B cell (primary cell): ENCODE results near the gene PSTPIP1. TPM values are rescaled to one million over a fixed set of nuclear protein-coding genes. Genes with fewer than 3 reads are reported as not detected.
A peak's percentile ranks its signal among the peaks of the same experiment; 100 is the strongest.

Experiments used
- ATAC-seq: fragments of 200-7000 bp; cut with Tn5 transposase; one replicate; pipeline ENCODE4 v1.10.0; 2021; ENCODE audit warnings: low read depth, mild to moderate bottlenecking, moderate number of reproducible peaks, moderate library complexity
- CTCF ChIA-PET: fragments of 350-600 bp; sonication (Branson Sonifier 250); formaldehyde crosslinking; loops from one replicate; lab custom pipeline; 2021; ENCODE audit warnings: antibody characterized with exemption, inconsistent platforms; lab: Charles Lee
- POLR2A ChIA-PET: fragments of 350-600 bp; sonication (Branson Sonifier 250); formaldehyde crosslinking; loops from one replicate; lab custom pipeline; 2021; ENCODE audit warnings: antibody characterized with exemption; lab: Charles Lee
- DNase-seq: peaks from one replicate; pipeline ENCODE4 v3.0.0; 2013
- H2AFZ ChIP-seq: 2 replicates; pipeline ENCODE4 v1.6.1; 2012; ENCODE audit warnings: mild to moderate bottlenecking, low read depth, low read length; ENCODE audit not compliant: insufficient read depth, poor library complexity, severe bottlenecking
- H3K27ac ChIP-seq, 2 donors: 1 replicate in 1 of 2; 2 replicates in 1 of 2; pipeline ENCODE4 v1.5.1; 2012 to 2013; ENCODE audit warnings: low read length in 2 of 2, mild to moderate bottlenecking in 2 of 2, moderate library complexity in 1 of 2
- H3K27me3 ChIP-seq, 4 experiments: fragments of 200-600 bp in 1 of 4; sonication (generic) in 1 of 4; replicated peaks in 1 of 4; 1 replicate in 2 of 4; 2 replicates in 2 of 4; pipeline versions ENCODE4 v1.6.1 to v1.7.0; 2013 to 2016; ENCODE audit warnings: low read length in 3 of 4, mild to moderate bottlenecking in 2 of 4, mixed read lengths in 1 of 4, moderate library complexity in 1 of 4; ENCODE audit not compliant: insufficient read depth in 4 of 4, control insufficient read depth in 3 of 4; ENCODE audit errors: control extremely low read depth in 1 of 4
- H3K36me3 ChIP-seq, 2 experiments: replicated peaks in 1 of 2; 1 replicate in 1 of 2; 2 replicates in 1 of 2; pipeline versions ENCODE4 v1.6.1 to v1.7.1; 2013; ENCODE audit warnings: low read length in 1 of 2; ENCODE audit not compliant: insufficient read depth in 2 of 2, control insufficient read depth in 1 of 2; ENCODE audit errors: control extremely low read depth in 1 of 2, extremely low read depth in 1 of 2
- H3K4me1 ChIP-seq, 2 donors: fragments of 200-600 bp in 1 of 2; sonication (generic) in 1 of 2; 1 replicate in 1 of 2; 2 replicates in 1 of 2; pipeline versions ENCODE4 v1.5.1 to v1.6.1; 2013 to 2017; ENCODE audit warnings: low read length in 2 of 2; ENCODE audit not compliant: control insufficient read depth in 2 of 2, insufficient read depth in 2 of 2
- H3K4me2 ChIP-seq: replicated peaks from 2 replicates; pipeline ENCODE3; 2012; ENCODE audit warnings: mild to moderate bottlenecking, low read depth, low read length; ENCODE audit not compliant: poor library complexity, severe bottlenecking
- H3K4me3 ChIP-seq, 5 experiments: fragments of 200-600 bp in 1 of 5; sonication (generic) in 1 of 5; 1 replicate in 3 of 5; 2 replicates in 2 of 5; pipeline versions ENCODE4 v1.5.1 to v1.7.0; 2011 to 2016; ENCODE audit warnings: low read length in 4 of 5, mild to moderate bottlenecking in 4 of 5, low read depth in 2 of 5, control low read depth in 1 of 5, moderate library complexity in 1 of 5; ENCODE audit not compliant: insufficient read depth in 1 of 5; ENCODE audit errors: control extremely low read depth in 1 of 5, extremely low read depth in 1 of 5
- H3K79me2 ChIP-seq: fragments of 200-600 bp; sonication (generic); one replicate; pipeline ENCODE4 v1.6.0; 2016; ENCODE audit warnings: low read length; ENCODE audit not compliant: control insufficient read depth, insufficient read depth
- H3K9ac ChIP-seq: fragments of 200-600 bp; sonication (generic); 2 replicates; pipeline ENCODE4 v1.6.1; 2017; ENCODE audit warnings: mild to moderate bottlenecking, low read length, moderate library complexity
- H3K9me3 ChIP-seq, 3 donors: one replicate each; pipeline versions ENCODE4 v1.6.1 to v1.7.1; 2013; ENCODE audit warnings: low read length in 2 of 3; ENCODE audit not compliant: control insufficient read depth in 2 of 3, insufficient read depth in 1 of 3; ENCODE audit errors: control extremely low read depth in 1 of 3
- H4K20me1 ChIP-seq: 2 replicates; pipeline ENCODE4 v1.6.0; 2012; ENCODE audit warnings: mild to moderate bottlenecking, low read length; ENCODE audit not compliant: insufficient read depth, control insufficient read depth, poor library complexity, severe bottlenecking
- H3K27ac Mint-ChIP-seq: one replicate; pipeline ENCODE4 v1.8.0; 2021; ENCODE audit warnings: mixed read lengths
- H3K27me3 Mint-ChIP-seq: one replicate; pipeline ENCODE4 v1.8.0; 2021; ENCODE audit warnings: mixed read lengths
- H3K4me1 Mint-ChIP-seq: one replicate; pipeline ENCODE4 v1.8.0; 2021; ENCODE audit warnings: mixed read lengths
- H3K4me3 Mint-ChIP-seq: one replicate; pipeline ENCODE4 v1.8.0; 2021; ENCODE audit warnings: mixed read lengths
- H3K9me3 Mint-ChIP-seq: one replicate; pipeline ENCODE4 v1.8.0; 2022; ENCODE audit warnings: mixed read lengths; ENCODE audit not compliant: insufficient read depth
- EZH2 ChIP-seq: IDR thresholded peaks from 2 replicates; pipeline ENCODE4 v1.6.1; 2012; ENCODE audit warnings: borderline replicate concordance, low read depth, mild to moderate bottlenecking, moderate library complexity, low read length; ENCODE audit not compliant: insufficient read depth, poor library complexity, severe bottlenecking
- WGBS: methylation state at CpG from one replicate; pipeline ENCODE4 v1.1.5; 2013; ENCODE audit warnings: missing lambda C conversion rate; ENCODE audit not compliant: insufficient coverage; 5-methylcytosine and 5-hydroxymethylcytosine counted together
- intact Hi-C: fragments of 100-400 bp; cut with micrococcal nuclease; formaldehyde crosslinking; loops from one replicate; pipeline ENCODE4 v1.10.0; 2022
- polyA plus RNA-seq: library from polyadenylated mRNA; depleted of rRNA; stranded (reverse); fragments of >200 nt; gene quantifications from 2 replicates; pipeline ENCODE4 v1.2.3, GENCODE V29; 2012
- total RNA-seq, 2 donors: library from RNA; stranded (reverse); fragments of 120-200 nt in 1 of 2; gene quantifications; 1 replicate in 1 of 2; 2 replicates in 1 of 2; pipeline versions ENCODE4 v1.2.3 to v1.2.4, GENCODE V29; 2013 to 2022
- TF ChIP-seq, protein P1 (sequence below): fragments of 200-600 bp; IDR thresholded peaks from one replicate; pipeline ENCODE4 v1.8.0; 2022; ENCODE audit warnings: antibody characterized with exemption, mild to moderate bottlenecking

The PSTPIP1 gene
- total and polyA plus RNA-seq, 2 donors (not counting 1 experiment from before 2014, with no cell fraction given), result 69.0 to 79.3 TPM

DNA sequence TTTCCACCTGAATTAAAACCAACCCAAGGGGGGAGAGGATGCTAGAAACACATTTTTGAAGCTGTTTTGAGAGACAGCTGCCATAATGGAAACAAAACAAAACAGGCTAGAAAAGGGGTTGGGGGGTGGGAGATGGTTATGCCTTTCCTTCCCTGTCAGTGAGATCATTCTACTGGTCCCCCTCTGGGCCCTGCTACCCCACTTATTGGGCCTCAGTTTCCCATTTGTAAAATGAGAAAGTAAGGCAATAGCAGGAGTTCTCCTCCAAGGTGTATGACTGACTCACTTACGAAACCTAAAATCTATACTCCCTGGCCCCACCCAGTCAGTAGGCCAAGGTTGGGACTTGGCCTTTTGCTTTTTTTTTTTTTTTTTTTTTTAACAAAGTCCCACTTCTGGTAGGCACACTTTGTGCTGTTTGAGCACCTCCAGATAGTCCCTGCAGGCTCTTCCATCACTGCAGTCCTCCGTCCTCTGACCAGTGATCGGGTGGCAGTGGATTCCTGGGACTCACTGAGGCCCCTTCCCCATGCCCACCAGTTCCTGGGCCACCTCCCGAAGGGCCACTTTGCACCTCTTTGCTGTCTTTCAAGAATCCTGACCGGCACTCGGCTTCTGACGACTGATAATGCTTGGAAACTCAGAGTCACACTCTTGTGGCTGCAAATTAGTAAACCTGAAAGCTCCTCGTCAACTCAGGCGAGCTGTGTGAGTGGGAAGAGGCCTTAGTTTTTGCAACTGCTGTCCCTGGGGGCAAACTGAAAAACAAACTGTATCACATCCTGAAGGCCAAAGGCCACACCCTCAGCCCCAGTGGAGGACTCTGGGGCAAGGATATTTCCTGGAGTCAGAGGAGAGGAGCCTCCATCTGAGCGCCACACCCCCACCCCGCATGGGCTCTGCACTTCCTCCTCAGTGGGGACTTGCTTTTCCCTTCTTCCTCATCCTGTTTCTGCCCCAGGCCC is 6.7 kb upstream of the PSTPIP1 start:
- 44% methylated on average over 9 of the region's 11 CpGs for WGBS
- H3K4me3 Mint-ChIP-seq, result peak overlapping the region; percentile 50
- no peak overlapping the region for H3K4me3 ChIP-seq
- TF ChIP-seq EZH2, result no peak
- TF ChIP-seq, protein P1, sequence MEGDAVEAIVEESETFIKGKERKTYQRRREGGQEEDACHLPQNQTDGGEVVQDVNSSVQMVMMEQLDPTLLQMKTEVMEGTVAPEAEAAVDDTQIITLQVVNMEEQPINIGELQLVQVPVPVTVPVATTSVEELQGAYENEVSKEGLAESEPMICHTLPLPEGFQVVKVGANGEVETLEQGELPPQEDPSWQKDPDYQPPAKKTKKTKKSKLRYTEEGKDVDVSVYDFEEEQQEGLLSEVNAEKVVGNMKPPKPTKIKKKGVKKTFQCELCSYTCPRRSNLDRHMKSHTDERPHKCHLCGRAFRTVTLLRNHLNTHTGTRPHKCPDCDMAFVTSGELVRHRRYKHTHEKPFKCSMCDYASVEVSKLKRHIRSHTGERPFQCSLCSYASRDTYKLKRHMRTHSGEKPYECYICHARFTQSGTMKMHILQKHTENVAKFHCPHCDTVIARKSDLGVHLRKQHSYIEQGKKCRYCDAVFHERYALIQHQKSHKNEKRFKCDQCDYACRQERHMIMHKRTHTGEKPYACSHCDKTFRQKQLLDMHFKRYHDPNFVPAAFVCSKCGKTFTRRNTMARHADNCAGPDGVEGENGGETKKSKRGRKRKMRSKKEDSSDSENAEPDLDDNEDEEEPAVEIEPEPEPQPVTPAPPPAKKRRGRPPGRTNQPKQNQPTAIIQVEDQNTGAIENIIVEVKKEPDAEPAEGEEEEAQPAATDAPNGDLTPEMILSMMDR, result no peak
- DNase-seq (peak; percentile 22), ATAC-seq (peak; percentile 73)
- H3K27ac Mint-ChIP-seq, result peak overlapping the region; percentile 89
- H3K4me1 Mint-ChIP-seq, result peaks cover 23% of the 10 kb centered on the region
- peak overlapping the region; percentile 67 for H2AFZ ChIP-seq
- H3K9me3 Mint-ChIP-seq, result no peaks in the 10 kb centered on the region
- H4K20me1 ChIP-seq, result no peaks in the 10 kb centered on the region
- ChIA-PET CTCF (interaction anchor here (0.8 to 1.8 kb wide), 5 partner anchors 14 to 85 kb away, joined by 3 to 7 read pairs (median 5); partner anchors contain the start of gene SCAPER), POLR2A (no interaction called here)
- intact Hi-C loops, result no loop called here
- H3K4me2 ChIP-seq, result peak overlapping the region; percentile 49
- no peaks in the 10 kb centered on the region for H3K79me2 ChIP-seq
- no peaks in the 10 kb centered on the region for H3K9me3 ChIP-seq
- no peak overlapping the region for H3K27ac ChIP-seq
- H3K27me3 Mint-ChIP-seq, result no peaks in the 10 kb centered on the region
- peaks cover 12 to 18% of the 10 kb centered on the region in 2 donors for H3K4me1 ChIP-seq
- no peaks in the 10 kb centered on the region for H3K27me3 ChIP-seq
- no peaks in the 10 kb centered on the region for H3K36me3 ChIP-seq
- H3K9ac ChIP-seq, result peak overlapping the region; percentile 35
